Uterus (tissue), 2 donors: ENCODE data around the gene PTPRN2.

ENCODE experiments used
- POLR2A ChIP-seq, 2 donors: fragments of 450-650 bp; IDR thresholded peaks; one replicate each; pipeline ENCODE4 v1.6.1; 2016; ENCODE audit warnings: antibody characterized with exemption in 2 of 2, mild to moderate bottlenecking in 1 of 2, moderate library complexity in 1 of 2
- TF ChIP-seq, protein P1 (sequence below), 4 experiments: fragments of 200-600 bp in 2 of 4; fragments of 450-650 bp in 2 of 4; sonication (generic) in 2 of 4; IDR thresholded peaks; one replicate each; pipeline ENCODE4 v1.5.1; 2016 to 2019; ENCODE audit warnings: antibody characterized with exemption in 4 of 4, mild to moderate bottlenecking in 2 of 4, moderate library complexity in 1 of 4

- TF ChIP-seq, protein P1, sequence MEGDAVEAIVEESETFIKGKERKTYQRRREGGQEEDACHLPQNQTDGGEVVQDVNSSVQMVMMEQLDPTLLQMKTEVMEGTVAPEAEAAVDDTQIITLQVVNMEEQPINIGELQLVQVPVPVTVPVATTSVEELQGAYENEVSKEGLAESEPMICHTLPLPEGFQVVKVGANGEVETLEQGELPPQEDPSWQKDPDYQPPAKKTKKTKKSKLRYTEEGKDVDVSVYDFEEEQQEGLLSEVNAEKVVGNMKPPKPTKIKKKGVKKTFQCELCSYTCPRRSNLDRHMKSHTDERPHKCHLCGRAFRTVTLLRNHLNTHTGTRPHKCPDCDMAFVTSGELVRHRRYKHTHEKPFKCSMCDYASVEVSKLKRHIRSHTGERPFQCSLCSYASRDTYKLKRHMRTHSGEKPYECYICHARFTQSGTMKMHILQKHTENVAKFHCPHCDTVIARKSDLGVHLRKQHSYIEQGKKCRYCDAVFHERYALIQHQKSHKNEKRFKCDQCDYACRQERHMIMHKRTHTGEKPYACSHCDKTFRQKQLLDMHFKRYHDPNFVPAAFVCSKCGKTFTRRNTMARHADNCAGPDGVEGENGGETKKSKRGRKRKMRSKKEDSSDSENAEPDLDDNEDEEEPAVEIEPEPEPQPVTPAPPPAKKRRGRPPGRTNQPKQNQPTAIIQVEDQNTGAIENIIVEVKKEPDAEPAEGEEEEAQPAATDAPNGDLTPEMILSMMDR (IDR thresholded peaks at IDR 0.05): no peak
- TF ChIP-seq POLR2A (IDR thresholded peaks at IDR 0.05): no peak
Measured at GRCh38 chr7:157668221-157668883, 919.3 kb downstream of the PTPRN2 start.
